Upper lobe of right lung (tissue), 1 donor: ENCODE data around the gene CADPS. TPM values are rescaled to one million over a fixed set of nuclear protein-coding genes. Genes with fewer than 3 reads are reported as not detected.

Source experiments
- ATAC-seq: fragments of 200-7000 bp; cut with Tn5 transposase; one replicate; pipeline ENCODE4 v1.9.1; 2020; ENCODE audit warnings: mild to moderate bottlenecking, moderate library complexity
- DNase-seq: peaks from one replicate; pipeline ENCODE4 v3.0.0-alpha.2; 2020
- H3K27ac ChIP-seq: fragments of 200-600 bp; one replicate; pipeline ENCODE4 v1.8.0; 2022
- H3K27me3 ChIP-seq: fragments of 200-600 bp; one replicate; pipeline ENCODE4 v1.8.0; 2022; ENCODE audit warnings: mild to moderate bottlenecking
- H3K36me3 ChIP-seq: fragments of 200-600 bp; one replicate; pipeline ENCODE4 v1.8.0; 2022
- H3K4me1 ChIP-seq: fragments of 200-600 bp; one replicate; pipeline ENCODE4 v1.8.0; 2022
- H3K4me3 ChIP-seq: fragments of 200-600 bp; one replicate; pipeline ENCODE4 v1.8.0; 2022; ENCODE audit warnings: mild to moderate bottlenecking
- H3K9me3 ChIP-seq: fragments of 200-600 bp; one replicate; pipeline ENCODE4 v1.8.0; 2022
- intact Hi-C: fragments of 100-400 bp; cut with DNase I; formaldehyde crosslinking; loops from one replicate; pipeline ENCODE4 v1.11.0; 2022
- total RNA-seq: library from RNA; stranded (reverse); fragmentation: NEBNext Ultra II Directional; extraction: Animal tissue kit (Norgen Biotek cat#: 25700); gene quantifications from one replicate; pipeline ENCODE4 v1.2.1, GENCODE V29; 2021
- TF ChIP-seq, protein P1 (sequence below): fragments of 200-600 bp; IDR thresholded peaks from one replicate; pipeline ENCODE4 v1.8.0; 2022; ENCODE audit warnings: antibody characterized with exemption
- donor health status: DM: no; HTN: yes; CAD: no; lungs with severe emphysema.

CADPS gene
- total RNA-seq, 1 donor from 2014 or later = 1.1 TPM

DNA sequence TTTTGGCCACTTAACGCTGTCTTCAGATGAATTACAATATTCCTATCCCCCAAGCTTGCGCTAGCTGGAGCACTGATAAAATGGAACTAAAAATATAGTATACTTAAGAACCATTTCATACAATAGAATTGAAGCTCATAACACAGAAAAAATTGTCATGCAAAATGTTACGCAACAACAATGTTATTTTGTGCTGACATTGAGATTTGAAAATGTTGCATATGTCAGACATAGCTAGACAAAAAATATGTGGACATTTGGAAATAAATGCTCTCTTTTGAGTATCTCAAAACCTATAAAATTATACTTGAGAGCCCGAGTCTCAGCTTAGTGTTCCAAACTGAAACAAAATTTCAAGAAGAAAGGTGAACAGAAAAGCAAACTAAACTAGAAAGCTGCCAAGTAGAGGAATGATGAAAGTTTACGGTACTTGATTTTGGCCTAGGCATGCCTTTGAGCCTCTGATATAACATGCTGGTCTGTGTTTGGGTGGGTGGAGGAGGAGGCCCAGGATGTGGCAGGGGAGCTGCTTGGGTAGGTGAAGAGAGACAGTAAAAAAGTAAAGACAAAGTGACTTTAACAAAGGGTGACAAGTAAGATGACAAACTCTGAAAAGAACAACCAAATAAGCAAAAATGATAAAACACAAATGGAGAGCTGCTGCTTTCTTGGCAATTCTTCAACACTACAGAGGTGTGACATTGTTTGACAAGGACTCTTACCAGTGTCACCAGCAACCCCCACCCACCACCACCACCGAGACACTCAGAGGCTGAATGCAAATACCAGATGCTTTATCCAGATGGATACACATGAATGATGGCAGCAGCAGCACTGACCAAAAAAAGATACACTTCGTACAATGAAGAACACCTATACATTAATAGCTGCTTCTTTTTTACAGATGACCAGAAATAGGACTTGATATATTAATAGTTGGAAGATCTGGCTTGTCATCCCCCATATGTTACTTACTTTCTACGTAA is 372.6 kb downstream of the CADPS start:
- intact Hi-C loops = no loop called here
- H3K27ac ChIP-seq = no peak overlapping the region
- no peaks in the 10 kb centered on the region for H3K9me3 ChIP-seq
- no peaks in the 10 kb centered on the region for H3K27me3 ChIP-seq
- TF ChIP-seq, protein P1, sequence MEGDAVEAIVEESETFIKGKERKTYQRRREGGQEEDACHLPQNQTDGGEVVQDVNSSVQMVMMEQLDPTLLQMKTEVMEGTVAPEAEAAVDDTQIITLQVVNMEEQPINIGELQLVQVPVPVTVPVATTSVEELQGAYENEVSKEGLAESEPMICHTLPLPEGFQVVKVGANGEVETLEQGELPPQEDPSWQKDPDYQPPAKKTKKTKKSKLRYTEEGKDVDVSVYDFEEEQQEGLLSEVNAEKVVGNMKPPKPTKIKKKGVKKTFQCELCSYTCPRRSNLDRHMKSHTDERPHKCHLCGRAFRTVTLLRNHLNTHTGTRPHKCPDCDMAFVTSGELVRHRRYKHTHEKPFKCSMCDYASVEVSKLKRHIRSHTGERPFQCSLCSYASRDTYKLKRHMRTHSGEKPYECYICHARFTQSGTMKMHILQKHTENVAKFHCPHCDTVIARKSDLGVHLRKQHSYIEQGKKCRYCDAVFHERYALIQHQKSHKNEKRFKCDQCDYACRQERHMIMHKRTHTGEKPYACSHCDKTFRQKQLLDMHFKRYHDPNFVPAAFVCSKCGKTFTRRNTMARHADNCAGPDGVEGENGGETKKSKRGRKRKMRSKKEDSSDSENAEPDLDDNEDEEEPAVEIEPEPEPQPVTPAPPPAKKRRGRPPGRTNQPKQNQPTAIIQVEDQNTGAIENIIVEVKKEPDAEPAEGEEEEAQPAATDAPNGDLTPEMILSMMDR = no peak
- no peak overlapping the region for H3K4me3 ChIP-seq
- H3K4me1 ChIP-seq = no peaks in the 10 kb centered on the region
- no peak for DNase-seq
- no peaks in the 10 kb centered on the region for H3K36me3 ChIP-seq
- ATAC-seq = no peak

DNA sequence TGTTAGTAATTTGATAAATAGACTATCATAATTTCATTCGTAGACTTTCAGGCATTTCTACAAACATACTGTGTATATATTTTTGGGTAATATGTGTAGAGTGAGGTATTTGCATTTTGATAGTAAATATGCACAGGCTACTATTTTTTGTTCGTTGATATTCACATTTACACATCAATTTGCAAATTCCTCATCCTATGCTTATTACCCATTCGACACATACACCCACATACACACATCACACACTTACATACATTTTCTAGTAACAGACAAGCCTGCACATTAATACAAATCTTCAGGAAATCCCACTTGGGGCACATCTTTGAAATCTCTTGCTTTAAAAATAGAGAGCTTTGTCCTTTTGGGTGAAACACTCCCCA is 373.9 kb downstream of the CADPS start:
- TF ChIP-seq, protein P1 = no peak
- H3K36me3 ChIP-seq = no peaks in the 10 kb centered on the region
- H3K9me3 ChIP-seq = no peaks in the 10 kb centered on the region
- DNase-seq (no peak), ATAC-seq (no peak)
- H3K4me1 ChIP-seq = no peaks in the 10 kb centered on the region
- no peaks in the 10 kb centered on the region for H3K27me3 ChIP-seq
- no peak overlapping the region for H3K27ac ChIP-seq
- H3K4me3 ChIP-seq = no peak overlapping the region
- intact Hi-C loops = no loop called here

- Histone ChIP-seq H3K4me3 (no peak overlapping the region), H3K27ac (no peak overlapping the region), H3K9me3 (no peaks in the 10 kb centered on the region), H3K27me3 (no peaks in the 10 kb centered on the region), H3K36me3 (no peaks in the 10 kb centered on the region), H3K4me1 (no peaks in the 10 kb centered on the region)
- intact Hi-C loops = no loop called here
- TF ChIP-seq, protein P1 = no peak
- no peak for DNase-seq
- ATAC-seq = no peak
Observed at GRCh38 chr3:62500556-62501288, 374.5 kb downstream of the CADPS start.

DNA sequence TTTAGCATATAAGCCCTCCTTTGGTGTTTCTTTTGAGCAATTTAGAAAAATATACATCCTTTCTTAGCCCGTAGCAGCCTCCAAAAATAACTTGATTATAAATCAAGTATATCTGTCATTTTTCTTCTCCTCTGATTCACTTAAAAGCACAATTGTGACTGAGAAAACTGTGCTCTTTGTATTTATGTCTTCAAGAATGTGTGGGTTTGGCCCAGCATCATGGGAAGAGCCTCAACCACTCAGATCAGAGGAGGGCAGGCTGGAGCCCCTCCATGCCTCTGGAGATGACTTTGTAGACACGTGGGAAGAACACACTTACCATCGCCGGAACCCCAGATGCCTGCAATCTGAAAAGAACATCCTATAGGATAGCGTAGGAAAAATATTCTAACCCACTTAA is 378.1 kb downstream of the CADPS start:
- Histone ChIP-seq H3K9me3 (no peaks in the 10 kb centered on the region), H3K4me1 (no peaks in the 10 kb centered on the region), H3K27me3 (no peaks in the 10 kb centered on the region), H3K4me3 (no peak overlapping the region), H3K36me3 (no peaks in the 10 kb centered on the region), H3K27ac (no peak overlapping the region)
- TF ChIP-seq, protein P1 = no peak
- ATAC-seq (no peak), DNase-seq (no peak)
- intact Hi-C loops = no loop called here

- Histone ChIP-seq H3K36me3 (no peaks in the 10 kb centered on the region), H3K4me1 (no peaks in the 10 kb centered on the region), H3K4me3 (no peak overlapping the region), H3K9me3 (no peaks in the 10 kb centered on the region), H3K27ac (no peak overlapping the region), H3K27me3 (no peaks in the 10 kb centered on the region)
- DNase-seq (no peak), ATAC-seq (no peak)
- TF ChIP-seq, protein P1 = no peak
- intact Hi-C loops = no loop called here
Observed at GRCh38 chr3:62496503-62496902, 378.7 kb downstream of the CADPS start.
